ENCODE data around the gene C16orf95. TPM values are rescaled to one million over a fixed set of nuclear protein-coding genes. Genes with fewer than 3 reads are reported as not detected.

The C16orf95 gene
- total RNA-seq, 2 donors from 2014 or later: 6.4 to 7.8 TPM

- H3K4me3 Mint-ChIP-seq: no peak overlapping the region
- 64 to 76% methylated on average over 12 to 15 of the region's 15 CpGs for WGBS, 2 experiments (ENCODE audit: insufficient coverage in 1 of 2, insufficient read length in 1 of 2)
Measured at GRCh38 chr16:87297918-87298631, 19.1 kb downstream of the C16orf95 start.

GRCh38 chr16:87297407-87297806 lies 19.8 kb downstream of the C16orf95 start:
- no peak overlapping the region for H3K4me3 ChIP-seq (ENCODE audit: low read length)
- H3K36me3 ChIP-seq (ENCODE audit: control insufficient read depth, insufficient read depth, low read length): no peaks in the 10 kb centered on the region
- no peaks in the 10 kb centered on the region for H3K4me1 ChIP-seq (ENCODE audit: control insufficient read depth, insufficient read depth, low read length)
- Mint-ChIP-seq H3K4me3 (no peak overlapping the region), H3K9me3 (peaks cover 6% of the 10 kb centered on the region), H3K4me1 (peaks cover 1% of the 10 kb centered on the region), H3K27ac (no peak overlapping the region), H3K36me3 (ENCODE audit: low read depth) (peaks cover 9% of the 10 kb centered on the region), H3K27me3 (ENCODE audit: insufficient read depth) (no peaks in the 10 kb centered on the region)
- DNase-seq: no peak
- TF ChIP-seq CTCF (conservative IDR thresholded peaks at IDR 0.05): no peak
- peaks cover 2% of the 10 kb centered on the region for H3K9me3 ChIP-seq (ENCODE audit: control insufficient read depth, low read length)
- no peak overlapping the region for H3K9ac ChIP-seq (ENCODE audit: extremely low read depth, low read length, poor library complexity, severe bottlenecking)
- WGBS, 2 experiments (ENCODE audit: insufficient coverage in 1 of 2, insufficient read length in 1 of 2): 92 to 93% methylated on average over 3 to 5 of the region's 5 CpGs
- no peak overlapping the region for H3K27ac ChIP-seq (ENCODE audit: low read depth, low read length)
- no peaks in the 10 kb centered on the region for H3K27me3 ChIP-seq (ENCODE audit: control insufficient read depth, insufficient read depth, low read length, poor library complexity, severe bottlenecking)

More at GRCh38 chr16:87297918-87298631, 19.1 kb downstream of the C16orf95 start:
- peak; percentile 89 for DNase-seq
- H3K27me3 Mint-ChIP-seq (ENCODE audit: insufficient read depth): no peaks in the 10 kb centered on the region
- peak; percentile 81 for TF ChIP-seq CTCF (conservative IDR thresholded peaks at IDR 0.05)
- H3K27ac Mint-ChIP-seq: no peak overlapping the region
- H3K36me3 Mint-ChIP-seq (ENCODE audit: low read depth): peaks cover 6% of the 10 kb centered on the region
- no peaks in the 10 kb centered on the region for H3K9me3 ChIP-seq (ENCODE audit: control insufficient read depth, low read length)
- no peaks in the 10 kb centered on the region for H3K36me3 ChIP-seq (ENCODE audit: control insufficient read depth, insufficient read depth, low read length)
- no peaks in the 10 kb centered on the region for H3K9me3 Mint-ChIP-seq
- H3K9ac ChIP-seq (ENCODE audit: extremely low read depth, low read length, poor library complexity, severe bottlenecking): no peak overlapping the region
- H3K4me3 ChIP-seq (ENCODE audit: low read length): no peak overlapping the region
- no peaks in the 10 kb centered on the region for H3K27me3 ChIP-seq (ENCODE audit: control insufficient read depth, insufficient read depth, low read length, poor library complexity, severe bottlenecking)
- H3K4me1 Mint-ChIP-seq: peaks cover 1% of the 10 kb centered on the region
- H3K4me1 ChIP-seq (ENCODE audit: control insufficient read depth, insufficient read depth, low read length): no peaks in the 10 kb centered on the region
- no peak overlapping the region for H3K27ac ChIP-seq (ENCODE audit: low read depth, low read length)

- Mint-ChIP-seq H3K4me1 (peaks cover 1% of the 10 kb centered on the region), H3K36me3 (ENCODE audit: low read depth) (peaks cover 21% of the 10 kb centered on the region), H3K27ac (no peak overlapping the region), H3K27me3 (ENCODE audit: insufficient read depth) (no peaks in the 10 kb centered on the region), H3K9me3 (peaks cover 13% of the 10 kb centered on the region), H3K4me3 (no peak overlapping the region)
- Histone ChIP-seq H3K27ac (ENCODE audit: low read depth, low read length) (no peak overlapping the region), H3K4me3 (ENCODE audit: low read length) (no peak overlapping the region), H3K9ac (ENCODE audit: extremely low read depth, low read length, poor library complexity, severe bottlenecking) (no peak overlapping the region), H3K36me3 (ENCODE audit: control insufficient read depth, insufficient read depth, low read length) (no peaks in the 10 kb centered on the region), H3K9me3 (ENCODE audit: control insufficient read depth, low read length) (peaks cover 13% of the 10 kb centered on the region), H3K27me3 (ENCODE audit: control insufficient read depth, insufficient read depth, low read length, poor library complexity, severe bottlenecking) (no peaks in the 10 kb centered on the region), H3K4me1 (ENCODE audit: control insufficient read depth, insufficient read depth, low read length) (no peaks in the 10 kb centered on the region)
- no peak for TF ChIP-seq CTCF (conservative IDR thresholded peaks at IDR 0.05)
- WGBS, 2 experiments (ENCODE audit: insufficient coverage in 1 of 2, insufficient read length in 1 of 2): 89% methylated on average over 9 to 20 of the region's 20 CpGs
- DNase-seq: peak; percentile 87
Measured at GRCh38 chr16:87295661-87296531, 21.3 kb downstream of the C16orf95 start.

Data from endodermal cell (in vitro differentiated cells).